ENCODE data around the gene MROH2A. TPM values are rescaled to one million over a fixed set of nuclear protein-coding genes. Genes with fewer than 3 reads are reported as not detected.
"Not testable (repeated sequence)": the region's sequence is repeated elsewhere in the genome, so short reads cannot be mapped to it uniquely, and the experiment has no call there.

MROH2A gene
- total and polyA plus RNA-seq, 4 donors = 0.08 to 0.28 (median 0.09) TPM; not detected in 1

DNA sequence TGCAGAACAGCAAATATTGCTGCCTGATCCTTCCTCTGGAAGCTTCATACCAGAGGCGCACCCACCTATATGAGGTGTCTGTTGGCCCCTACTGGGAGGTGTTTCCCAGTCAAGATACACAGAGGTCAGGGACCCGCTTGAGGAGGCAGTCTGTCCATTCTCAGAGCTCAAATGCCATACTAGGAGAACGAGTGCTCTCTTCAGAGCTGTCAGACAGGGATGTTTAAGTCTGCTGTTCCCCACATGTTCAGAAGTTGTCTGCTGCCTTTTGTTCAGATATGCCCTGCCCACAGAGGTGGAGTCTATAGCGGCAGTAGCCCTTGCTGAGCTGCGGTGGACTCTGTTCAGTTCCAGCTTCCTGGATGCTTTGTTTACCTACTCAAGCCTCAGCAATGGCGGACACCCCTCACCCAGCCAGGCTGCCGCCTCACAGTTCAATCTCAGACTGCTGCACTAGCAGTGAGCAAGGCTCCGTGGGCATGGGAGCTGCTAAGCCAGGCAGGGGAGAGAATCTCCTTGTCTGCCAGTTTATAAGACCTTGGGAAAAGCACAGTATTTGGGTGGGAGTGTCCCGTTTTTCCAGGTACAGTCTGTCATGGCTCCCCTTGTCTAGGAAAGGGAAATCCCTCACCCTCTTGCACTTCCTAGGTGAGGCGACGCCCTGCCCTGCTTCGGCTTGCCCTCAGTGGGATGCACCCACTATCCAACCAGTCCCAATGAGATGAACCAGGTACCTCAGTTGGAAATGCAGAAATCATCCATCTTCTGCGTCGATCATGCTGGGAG is 41.1 kb upstream of the MROH2A start:
- not testable (repeated sequence) for DNase-seq (ENCODE audit: low spot score); H3K36me3 ChIP-seq (ENCODE audit: control insufficient read depth in 4 of 4, insufficient read depth in 3 of 4, low read depth in 1 of 4, low read length in 3 of 4); H3K27ac ChIP-seq (ENCODE audit: low read depth in 1 of 2, low read length in 2 of 2); H3K4me3 ChIP-seq (ENCODE audit: low read depth in 1 of 3, low read length in 3 of 3); H3K27me3 ChIP-seq (ENCODE audit: control insufficient read depth in 4 of 4, insufficient read depth in 4 of 4, low read length in 3 of 4); H3K9ac ChIP-seq (ENCODE audit: low read depth in 1 of 2, low read length in 2 of 2); H3K9me3 ChIP-seq (ENCODE audit: control insufficient read depth in 4 of 4, low read length in 3 of 4)
- TF ChIP-seq JUND (IDR thresholded peaks at IDR 0.05) (peak; percentile 21 to 50), YY1 (IDR thresholded peaks at IDR 0.05) (peak; percentile 91), RAD21 (IDR thresholded peaks at IDR 0.05) (peak in 1 of 2 donors; percentile 44), HNF4A (conservative IDR thresholded peaks at IDR 0.05) (peak; percentile 76 to 83), SP1 (IDR thresholded peaks at IDR 0.05) (peak; percentile 74), RXRA (IDR thresholded peaks at IDR 0.05) (peak; percentile 64 to 73), FOXA2 (IDR thresholded peaks at IDR 0.05) (peak; percentile 34), FOXA1 (IDR thresholded peaks at IDR 0.05) (peak; percentile 27)
- 61% methylated on average over 14 of the region's 14 CpGs for WGBS
- H3K4me1 ChIP-seq (ENCODE audit: control insufficient read depth in 4 of 4, insufficient read depth in 4 of 4, low read length in 3 of 4) = peaks cover 14 to 47% (median 29%) of the 10 kb centered on the region in 4 donors

GRCh38 chr2:233740870-233741269 is 37.3 kb upstream of the MROH2A start:
- H3K27ac ChIP-seq (ENCODE audit: low read depth in 1 of 2, low read length in 2 of 2) = no peak overlapping the region
- DNase-seq (ENCODE audit: low spot score) = no peak
- no peaks in the 10 kb centered on the region for H3K9me3 ChIP-seq (ENCODE audit: control insufficient read depth in 4 of 4, low read length in 3 of 4)
- H3K36me3 ChIP-seq (ENCODE audit: control insufficient read depth in 4 of 4, insufficient read depth in 3 of 4, low read depth in 1 of 4, low read length in 3 of 4) = peaks cover 0 to 4% (median 2%) of the 10 kb centered on the region in 4 donors
- H3K9ac ChIP-seq (ENCODE audit: low read depth in 1 of 2, low read length in 2 of 2) = no peak overlapping the region
- H3K4me1 ChIP-seq (ENCODE audit: control insufficient read depth in 4 of 4, insufficient read depth in 4 of 4, low read length in 3 of 4) = peaks cover 24 to 69% (median 41%) of the 10 kb centered on the region in 4 donors
- TF ChIP-seq, protein P1, sequence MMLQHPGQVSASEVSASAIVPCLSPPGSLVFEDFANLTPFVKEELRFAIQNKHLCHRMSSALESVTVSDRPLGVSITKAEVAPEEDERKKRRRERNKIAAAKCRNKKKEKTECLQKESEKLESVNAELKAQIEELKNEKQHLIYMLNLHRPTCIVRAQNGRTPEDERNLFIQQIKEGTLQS (IDR thresholded peaks at IDR 0.05) = no peak
- TF ChIP-seq JUND (IDR thresholded peaks at IDR 0.05) (no peak), TAF1 (conservative IDR thresholded peaks at IDR 0.05) (no peak), RXRA (IDR thresholded peaks at IDR 0.05) (no peak), HNF4A (conservative IDR thresholded peaks at IDR 0.05) (no peak), FOXA1 (IDR thresholded peaks at IDR 0.05) (no peak), FOXA2 (IDR thresholded peaks at IDR 0.05) (no peak), EGR1 (IDR thresholded peaks at IDR 0.05; ENCODE audit: low read depth in 2 of 2) (no peak), NR2F2 (IDR thresholded peaks at IDR 0.05) (no peak), REST (IDR thresholded peaks at IDR 0.05) (no peak), HNF4G (IDR thresholded peaks at IDR 0.05) (no peak), RAD21 (IDR thresholded peaks at IDR 0.05) (no peak), GABPA (IDR thresholded peaks at IDR 0.05 in 1 of 2, conservative IDR thresholded peaks at IDR 0.05 in 1 of 2) (no peak), YY1 (IDR thresholded peaks at IDR 0.05) (no peak)
- TF ChIP-seq, protein P2, sequence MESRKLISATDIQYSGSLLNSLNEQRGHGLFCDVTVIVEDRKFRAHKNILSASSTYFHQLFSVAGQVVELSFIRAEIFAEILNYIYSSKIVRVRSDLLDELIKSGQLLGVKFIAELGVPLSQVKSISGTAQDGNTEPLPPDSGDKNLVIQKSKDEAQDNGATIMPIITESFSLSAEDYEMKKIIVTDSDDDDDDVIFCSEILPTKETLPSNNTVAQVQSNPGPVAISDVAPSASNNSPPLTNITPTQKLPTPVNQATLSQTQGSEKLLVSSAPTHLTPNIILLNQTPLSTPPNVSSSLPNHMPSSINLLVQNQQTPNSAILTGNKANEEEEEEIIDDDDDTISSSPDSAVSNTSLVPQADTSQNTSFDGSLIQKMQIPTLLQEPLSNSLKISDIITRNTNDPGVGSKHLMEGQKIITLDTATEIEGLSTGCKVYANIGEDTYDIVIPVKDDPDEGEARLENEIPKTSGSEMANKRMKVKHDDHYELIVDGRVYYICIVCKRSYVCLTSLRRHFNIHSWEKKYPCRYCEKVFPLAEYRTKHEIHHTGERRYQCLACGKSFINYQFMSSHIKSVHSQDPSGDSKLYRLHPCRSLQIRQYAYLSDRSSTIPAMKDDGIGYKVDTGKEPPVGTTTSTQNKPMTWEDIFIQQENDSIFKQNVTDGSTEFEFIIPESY (IDR thresholded peaks at IDR 0.05) = no peak
- 81% methylated on average over 2 of the region's 2 CpGs for WGBS
- no peak overlapping the region for H3K4me3 ChIP-seq (ENCODE audit: low read depth in 1 of 3, low read length in 3 of 3)
- no peaks in the 10 kb centered on the region for H3K27me3 ChIP-seq (ENCODE audit: control insufficient read depth in 4 of 4, insufficient read depth in 4 of 4, low read length in 3 of 4)
